Esophagus squamous epithelium (tissue), 5 donors: Measurements from ENCODE around the gene PFKL. TPM values are rescaled to one million over a fixed set of nuclear protein-coding genes. Genes with fewer than 3 reads are reported as not detected.

Source experiments
- DNase-seq: peaks from one replicate; lab custom pipeline; 2025; lab: John Stamatoyannopoulos, UW
- H3K27ac ChIP-seq, 4 donors: fragments of 200-600 bp; sonication (generic); one replicate each; pipeline ENCODE4 v1.5.1; 2016 to 2019; ENCODE audit warnings: mild to moderate bottlenecking in 1 of 4
- H3K27me3 ChIP-seq, 4 donors: fragments of 200-600 bp; sonication (generic); 1 replicate in 3 of 4; 2 replicates in 1 of 4; pipeline versions ENCODE4 v1.5.1 to v1.6.0; 2017 to 2021; ENCODE audit warnings: antibody characterized with exemption in 1 of 4
- H3K36me3 ChIP-seq, 3 donors: fragments of 200-600 bp; sonication (generic); one replicate each; pipeline ENCODE4 v1.5.1; 2016 to 2019
- H3K4me1 ChIP-seq, 3 donors: fragments of 200-600 bp; sonication (generic); one replicate each; pipeline ENCODE4 v1.5.1; 2017 to 2019
- H3K4me3 ChIP-seq, 4 donors: fragments of 200-600 bp; sonication (generic); 1 replicate in 3 of 4; 2 replicates in 1 of 4; pipeline ENCODE4 v1.5.1; 2016 to 2019; ENCODE audit warnings: mild to moderate bottlenecking in 2 of 4, moderate library complexity in 1 of 4
- H3K9me3 ChIP-seq, 3 donors: fragments of 200-600 bp; sonication (generic); one replicate each; pipeline ENCODE4 v1.5.1; 2016 to 2019
- CTCF ChIP-seq, 6 experiments: fragments of 450-650 bp in 4 of 6; fragments of 200-600 bp in 2 of 6; sonication (generic) in 2 of 6; IDR thresholded peaks; one replicate each; pipeline ENCODE4 v1.5.1; 2016 to 2019; ENCODE audit warnings: antibody characterized with exemption in 6 of 6, mild to moderate bottlenecking in 4 of 6, moderate library complexity in 4 of 6
- POLR2A ChIP-seq, 4 donors: fragments of 450-650 bp; IDR thresholded peaks; one replicate each; pipeline ENCODE4 v1.6.1; 2017; ENCODE audit warnings: antibody characterized with exemption in 4 of 4, mild to moderate bottlenecking in 4 of 4, moderate library complexity in 3 of 4
- WGBS, 2 donors: methylation state at CpG; one replicate each; pipeline ENCODE4 v1.1.5; 2018; 5-methylcytosine and 5-hydroxymethylcytosine counted together
- intact Hi-C: fragments of 100-400 bp; cut with DNase I; formaldehyde crosslinking; loops from one replicate; pipeline ENCODE4 v1.15.0; 2022
- total RNA-seq, 4 donors: library from RNA; depleted of rRNA; stranded (reverse); fragments of >200 nt; gene quantifications; one replicate each; pipeline ENCODE4 v1.1.0, GENCODE V29; 2016
- donor health status: DM: yes; HTN: yes; CAD: no.

PFKL gene
- total RNA-seq, 4 donors from 2014 or later, result 81.3 to 135 (median 94.6) TPM

- H3K4me3 ChIP-seq, result no peak overlapping the region
- TF ChIP-seq CTCF (IDR thresholded peaks at IDR 0.05) (no peak), POLR2A (IDR thresholded peaks at IDR 0.05) (no peak)
- no peaks in the 10 kb centered on the region for H3K36me3 ChIP-seq
- no peak for DNase-seq
- H3K4me1 ChIP-seq, result no peaks in the 10 kb centered on the region
- intact Hi-C loops, result no loop called here
- no peaks in the 10 kb centered on the region for H3K9me3 ChIP-seq
- H3K27ac ChIP-seq, result no peak overlapping the region
- WGBS, 2 donors, result 52 to 69% methylated on average over 5 to 9 of the region's 12 CpGs
- peaks cover 0 to 40% (median 0%) of the 10 kb centered on the region in 4 donors for H3K27me3 ChIP-seq
Observed at GRCh38 chr21:44262338-44263056, 37.4 kb upstream of the PFKL start.

GRCh38 chr21:44263221-44263760, 36.6 kb upstream of the PFKL start:
- H3K27ac ChIP-seq, result no peak overlapping the region
- H3K4me3 ChIP-seq, result no peak overlapping the region
- TF ChIP-seq POLR2A (IDR thresholded peaks at IDR 0.05), result no peak
- TF ChIP-seq CTCF (IDR thresholded peaks at IDR 0.05), result no peak
- H3K4me1 ChIP-seq, result no peaks in the 10 kb centered on the region
- 0 to 73% methylated on average over 2 to 11 of the region's 18 CpGs for WGBS, 2 donors
- no peak for DNase-seq
- H3K36me3 ChIP-seq, result no peaks in the 10 kb centered on the region
- intact Hi-C loops, result no loop called here
- H3K27me3 ChIP-seq, result peaks cover 0 to 40% (median 0%) of the 10 kb centered on the region in 4 donors
- no peaks in the 10 kb centered on the region for H3K9me3 ChIP-seq

GRCh38 chr21:44263768-44264167, 36.1 kb upstream of the PFKL start:
- Histone ChIP-seq H3K4me3 (no peak overlapping the region), H3K27me3 (peaks cover 0 to 36% (median 0%) of the 10 kb centered on the region in 4 donors), H3K4me1 (no peaks in the 10 kb centered on the region), H3K9me3 (no peaks in the 10 kb centered on the region), H3K36me3 (no peaks in the 10 kb centered on the region), H3K27ac (no peak overlapping the region)
- WGBS, 2 donors, result 45 to 53% methylated on average over 3 to 4 of the region's 4 CpGs
- intact Hi-C loops, result no loop called here
- TF ChIP-seq POLR2A (IDR thresholded peaks at IDR 0.05), result no peak
- no peak for TF ChIP-seq CTCF (IDR thresholded peaks at IDR 0.05)
- no peak for DNase-seq

- H3K36me3 ChIP-seq, result no peaks in the 10 kb centered on the region
- H3K27me3 ChIP-seq, result peaks cover 0 to 31% (median 0%) of the 10 kb centered on the region in 4 donors
- no peak overlapping the region for H3K4me3 ChIP-seq
- H3K9me3 ChIP-seq, result no peaks in the 10 kb centered on the region
- DNase-seq, result no peak
- no peak overlapping the region for H3K27ac ChIP-seq
- TF ChIP-seq CTCF (IDR thresholded peaks at IDR 0.05) (no peak), POLR2A (IDR thresholded peaks at IDR 0.05) (no peak)
- intact Hi-C loops, result no loop called here
- WGBS, 2 donors, result 96% methylated on average over 3 of the region's 17 CpGs; no CpG with 5 or more reads in 1 of the 2 donors
- no peaks in the 10 kb centered on the region for H3K4me1 ChIP-seq
Observed at GRCh38 chr21:44265734-44266270, 34.1 kb upstream of the PFKL start.

DNA sequence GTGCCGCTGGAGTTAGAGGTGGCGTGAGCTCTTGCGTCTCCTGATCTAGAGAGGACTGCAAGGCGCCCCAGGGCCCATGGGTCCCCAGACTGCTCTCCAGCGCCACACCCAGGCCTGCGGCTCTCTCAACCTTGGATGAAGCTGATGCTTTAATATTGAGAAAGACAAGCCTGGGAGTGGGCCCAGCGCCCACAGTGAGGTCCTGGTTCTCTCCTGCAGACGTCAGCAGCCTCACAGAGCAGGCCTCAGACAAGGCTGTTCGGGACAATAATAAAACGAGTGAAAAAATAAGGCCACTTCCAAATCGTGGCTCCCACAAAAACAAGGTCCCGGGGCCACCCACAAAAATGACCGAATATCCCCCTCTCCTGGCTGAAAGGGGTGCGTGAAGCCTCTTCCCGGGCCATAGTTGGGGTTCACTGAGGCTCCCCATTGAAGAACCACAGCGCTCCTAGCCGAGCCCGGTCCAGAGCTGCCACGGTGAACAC, 32.2 kb upstream of the PFKL start:
- WGBS, 2 donors, result 54% methylated on average over 14 to 15 of the region's 19 CpGs
- Histone ChIP-seq H3K27ac (no peak overlapping the region), H3K4me1 (no peaks in the 10 kb centered on the region), H3K36me3 (no peaks in the 10 kb centered on the region), H3K27me3 (peaks cover 0 to 22% (median 0%) of the 10 kb centered on the region in 4 donors), H3K4me3 (no peak overlapping the region), H3K9me3 (no peaks in the 10 kb centered on the region)
- no peak for DNase-seq
- peak; percentile 8 to 36 (median 18) for TF ChIP-seq CTCF (IDR thresholded peaks at IDR 0.05)
- TF ChIP-seq POLR2A (IDR thresholded peaks at IDR 0.05), result no peak
- intact Hi-C loops, result no loop called here
